Sigmoid colon (tissue), 7 donors: ENCODE data around the gene PFDN6. TPM values are rescaled to one million over a fixed set of nuclear protein-coding genes. Genes with fewer than 3 reads are reported as not detected.
"Not testable (repeated sequence)": the region's sequence is repeated elsewhere in the genome, so short reads cannot be mapped to it uniquely, and the experiment has no call there.

Experiments
- DNase-seq: peaks from one replicate; pipeline ENCODE4 v3.0.0-alpha.2; 2019
- H3K27ac ChIP-seq, 4 donors: fragments of 200-600 bp; sonication (generic); one replicate each; pipeline ENCODE4 v1.5.1; 2016 to 2019; ENCODE audit warnings: mild to moderate bottlenecking in 1 of 4
- H3K27me3 ChIP-seq, 3 donors: fragments of 200-600 bp; sonication (generic); one replicate each; pipeline ENCODE4 v1.5.1; 2019; ENCODE audit warnings: mild to moderate bottlenecking in 1 of 3
- H3K36me3 ChIP-seq, 4 donors: fragments of 200-600 bp; sonication (generic); one replicate each; pipeline ENCODE4 v1.5.1; 2016 to 2019
- H3K4me1 ChIP-seq, 4 donors: fragments of 200-600 bp; sonication (generic); one replicate each; pipeline ENCODE4 v1.5.1; 2017 to 2019
- H3K4me3 ChIP-seq, 4 donors: fragments of 200-600 bp; sonication (generic); one replicate each; pipeline ENCODE4 v1.5.1; 2017 to 2019; ENCODE audit warnings: mild to moderate bottlenecking in 2 of 4, moderate library complexity in 1 of 4
- H3K9me3 ChIP-seq, 4 donors: fragments of 200-600 bp in 3 of 4; sonication (generic) in 3 of 4; one replicate each; pipeline versions ENCODE4 v1.5.1 to v1.6.1; 2013 to 2019
- CTCF ChIP-seq, 4 experiments: fragments of 450-650 bp in 3 of 4; fragments of 200-600 bp in 1 of 4; IDR thresholded peaks; one replicate each; pipeline ENCODE4 v1.5.1; 2016 to 2019; ENCODE audit warnings: antibody characterized with exemption in 4 of 4, mild to moderate bottlenecking in 3 of 4, moderate library complexity in 2 of 4
- EP300 ChIP-seq, 4 donors: sonication (generic); formaldehyde crosslinking; IDR thresholded peaks; one replicate each; pipeline ENCODE4 v1.6.1; 2017; ENCODE audit warnings: antibody characterized with exemption in 4 of 4
- POLR2A ChIP-seq, 2 donors: fragments of 450-650 bp; IDR thresholded peaks; one replicate each; pipeline ENCODE4 v1.6.1; 2016; ENCODE audit warnings: antibody characterized with exemption in 2 of 2, mild to moderate bottlenecking in 2 of 2, moderate library complexity in 2 of 2
- POLR2AphosphoS5 ChIP-seq, 4 donors: sonication (generic); formaldehyde crosslinking; IDR thresholded peaks; one replicate each; pipeline ENCODE4 v1.6.1; 2017; ENCODE audit warnings: antibody characterized with exemption in 4 of 4
- WGBS, 2 donors: extraction: QIAGEN DNeasy Blood & Tissue Kit; methylation state at CpG; one replicate each; pipeline ENCODE4 v1.1.7; 2013; 5-methylcytosine and 5-hydroxymethylcytosine counted together
- intact Hi-C: fragments of 100-400 bp; cut with DNase I; formaldehyde crosslinking; loops from one replicate; pipeline ENCODE4 v1.15.1; 2023
- polyA plus RNA-seq, 3 donors: library from polyadenylated mRNA; stranded (reverse); fragments of 200-250 nt; gene quantifications; one replicate each; pipeline ENCODE4 v1.2.3, GENCODE V29; 2013
- total RNA-seq, 4 donors: library from RNA; depleted of rRNA; stranded (reverse); fragments of >200 nt; gene quantifications; one replicate each; pipeline ENCODE4 v1.1.0, GENCODE V29; 2016
- donor health status: healthy with polysubstance abuse.
- donor health status: Bipolar disorder and iron deficiency.
- donor health status: healthy.

PFDN6 gene
- total and polyA plus RNA-seq, 7 donors = 7.5 to 173 (median 56.1) TPM

- H3K4me3 ChIP-seq = peak overlapping the region in 1 of 4 donors; percentile 73
- 18 to 51% methylated on average over 11 of the region's 11 CpGs for WGBS, 2 donors
- DNase-seq = no peak
- no peaks in the 10 kb centered on the region for H3K27me3 ChIP-seq
- TF ChIP-seq POLR2AphosphoS5 (IDR thresholded peaks at IDR 0.05) (no peak), CTCF (IDR thresholded peaks at IDR 0.05) (no peak), POLR2A (IDR thresholded peaks at IDR 0.05) (no peak), EP300 (IDR thresholded peaks at IDR 0.05) (no peak)
- H3K27ac ChIP-seq = peak overlapping the region; percentile 89 to 96 (median 90)
- H3K9me3 ChIP-seq = no peaks in the 10 kb centered on the region
- intact Hi-C loops = loop anchor here (5.0 to 10.0 kb wide), 3 partner anchors 71 to 1609 kb away; partner anchors contain the start of genes C6orf47, CSNK2B, GPANK1 and HSD17B8
- peaks cover 0 to 73% (median 69%) of the 10 kb centered on the region in 4 donors for H3K4me1 ChIP-seq
- H3K36me3 ChIP-seq = peaks cover 6 to 49% (median 25%) of the 10 kb centered on the region in 4 donors
Observed at GRCh38 chr6:33273129-33273923, 16.1 kb upstream of the PFDN6 start.

- DNase-seq = no peak
- peak overlapping the region in 1 of 4 donors; percentile 5 for H3K27ac ChIP-seq
- TF ChIP-seq POLR2AphosphoS5 (IDR thresholded peaks at IDR 0.05) = no peak
- TF ChIP-seq CTCF (IDR thresholded peaks at IDR 0.05) = no peak
- intact Hi-C loops = loop anchor here (5.0 to 10.0 kb wide), 3 partner anchors 72 to 1609 kb away; partner anchors contain the start of genes C6orf47, CSNK2B, GPANK1 and HSD17B8
- no peaks in the 10 kb centered on the region for H3K27me3 ChIP-seq
- 23 to 62% methylated on average over 14 of the region's 14 CpGs for WGBS, 2 donors
- H3K4me3 ChIP-seq = no peak overlapping the region
- H3K9me3 ChIP-seq = no peaks in the 10 kb centered on the region
- H3K4me1 ChIP-seq = peaks cover 0 to 74% (median 70%) of the 10 kb centered on the region in 4 donors
- peaks cover 6 to 48% (median 18%) of the 10 kb centered on the region in 4 donors for H3K36me3 ChIP-seq
Observed at GRCh38 chr6:33273924-33274902, 15.2 kb upstream of the PFDN6 start.

- intact Hi-C loops = loop anchor here (2.0 to 10.0 kb wide), 2 partner anchors 23 to 1611 kb away; partner anchors contain the start of genes C6orf47, CSNK2B, GPANK1 and LY6G5B
- 42 to 71% methylated on average over 16 of the region's 16 CpGs for WGBS, 2 donors
- H3K9me3 ChIP-seq, H3K27me3 ChIP-seq, DNase-seq: not testable (repeated sequence)
- Histone ChIP-seq H3K4me1 (peaks cover 0 to 63% (median 58%) of the 10 kb centered on the region in 4 donors), H3K4me3 (peak overlapping the region in 3 of 4 donors; percentile 48 to 87 (median 74)), H3K36me3 (peaks cover 6 to 63% (median 20%) of the 10 kb centered on the region in 4 donors), H3K27ac (peak overlapping the region; percentile 90 to 94 (median 93))
Observed at GRCh38 chr6:33275795-33276580, 13.4 kb upstream of the PFDN6 start.

- intact Hi-C loops = loop anchor here (2.0 to 10.0 kb wide), 2 partner anchors 22 to 1612 kb away; partner anchors contain the start of genes C6orf47, CSNK2B, GPANK1 and LY6G5B
- Histone ChIP-seq H3K9me3 (no peaks in the 10 kb centered on the region), H3K36me3 (peaks cover 6 to 68% (median 20%) of the 10 kb centered on the region in 4 donors), H3K27ac (peak overlapping the region; percentile 90 to 94 (median 93)), H3K27me3 (no peaks in the 10 kb centered on the region), H3K4me3 (peak overlapping the region; percentile 48 to 87 (median 64)), H3K4me1 (peaks cover 0 to 60% (median 56%) of the 10 kb centered on the region in 4 donors)
- no peak for DNase-seq
- no peak for TF ChIP-seq POLR2A (IDR thresholded peaks at IDR 0.05)
- TF ChIP-seq CTCF (IDR thresholded peaks at IDR 0.05) = no peak
- TF ChIP-seq EP300 (IDR thresholded peaks at IDR 0.05) = no peak
- TF ChIP-seq POLR2AphosphoS5 (IDR thresholded peaks at IDR 0.05) = no peak
Observed at GRCh38 chr6:33276581-33276863, 12.9 kb upstream of the PFDN6 start.
